HepG2 (cell line): Measurements from ENCODE around the gene SRP68. TPM values are rescaled to one million over a fixed set of nuclear protein-coding genes. Genes with fewer than 3 reads are reported as not detected.

Source experiments
- ATAC-seq: fragments of 200-7000 bp; cut with Tn5 transposase; 3 replicates; pipeline ENCODE4 v1.9.1; 2020; ENCODE audit warnings: mild to moderate bottlenecking, moderate library complexity
- BruUV-seq: library from RNA; stranded (reverse); fragments of 400-500 nt; replicated peaks from 2 replicates; lab custom pipeline; 2021; lab: Mats Ljungman, UMichigan
- CTCF ChIA-PET: fragments of 300-600 bp; formaldehyde crosslinking; extraction: SDS; loops from one replicate; lab custom pipeline; 2021; ENCODE audit warnings: low total read pairs, inconsistent platforms, low intra/inter-chr PET ratio; lab: Yijun Ruan, JAX
- POLR2A ChIA-PET: fragments of 350-600 bp; sonication (Branson Sonifier 250); formaldehyde crosslinking; loops from one replicate; lab custom pipeline; 2020; ENCODE audit warnings: antibody characterized with exemption, inconsistent platforms; lab: Yijun Ruan, JAX
- DNase-seq: peaks from one replicate; pipeline ENCODE4 v3.0.0-alpha.2; 2015; ENCODE audit warnings: low spot score
- FAIRE-seq: peaks from 3 replicates; lab custom pipeline; 2011; peaks lifted over from hg19 to GRCh38; lab: Jason Lieb, UNC
- H2AFZ ChIP-seq: one replicate; pipeline ENCODE4 v1.6.1; 2011; ENCODE audit warnings: low read length, inconsistent platforms
- H3K27ac ChIP-seq: fragments of 300-600 bp; 3 replicates; pipeline ENCODE4 v1.8.0; 2011; ENCODE audit warnings: mixed run types, mild to moderate bottlenecking, mixed read lengths, low read length, inconsistent platforms; ENCODE audit not compliant: insufficient read depth; ENCODE audit errors: extremely low read length
- H3K27me3 ChIP-seq, 2 experiments: fragments of 200-600 bp in 1 of 2; 2 replicates in 1 of 2; 3 replicates in 1 of 2; pipeline versions ENCODE4 v1.6.0 to v1.8.0; 2011; ENCODE audit warnings: low read length in 2 of 2, mild to moderate bottlenecking in 2 of 2, moderate library complexity in 2 of 2, inconsistent platforms in 1 of 2; ENCODE audit not compliant: insufficient read depth in 2 of 2, control insufficient read depth in 1 of 2
- H3K36me3 ChIP-seq, 2 experiments: fragments of 200-600 bp in 1 of 2; replicated peaks in 1 of 2; 2 replicates in 1 of 2; 3 replicates in 1 of 2; pipeline versions ENCODE4 v1.5.1 to v1.8.0; 2011; ENCODE audit warnings: low read length in 2 of 2, inconsistent platforms in 1 of 2; ENCODE audit not compliant: insufficient read depth in 2 of 2, control insufficient read depth in 1 of 2
- H3K4me1 ChIP-seq: 2 replicates; pipeline ENCODE4 v1.5.1; 2012; ENCODE audit warnings: low read length, inconsistent platforms; ENCODE audit not compliant: insufficient read depth
- H3K4me2 ChIP-seq: 2 replicates; pipeline ENCODE4 v1.6.0; 2011; ENCODE audit warnings: low read depth, low read length, inconsistent platforms
- H3K4me3 ChIP-seq, 3 experiments: fragments of 200-600 bp in 1 of 3; sonication (generic), shearing (Covaris generic) in 1 of 3; replicated peaks in 1 of 3; 2 replicates each; pipeline ENCODE4 v1.5.1; 2011 to 2016; ENCODE audit warnings: low read length in 3 of 3, inconsistent platforms in 2 of 3, low read depth in 2 of 3, mild to moderate bottlenecking in 2 of 3, control low read depth in 1 of 3, mixed read lengths in 1 of 3; ENCODE audit not compliant: insufficient read depth in 1 of 3
- H3K79me2 ChIP-seq: one replicate; pipeline ENCODE4 v1.6.1; 2011; ENCODE audit warnings: low read length, inconsistent platforms; ENCODE audit not compliant: insufficient read depth
- H3K9ac ChIP-seq: 2 replicates; pipeline ENCODE4 v1.6.0; 2011; ENCODE audit warnings: mild to moderate bottlenecking, low read depth, low read length, inconsistent platforms; ENCODE audit not compliant: insufficient read depth
- H3K9me3 ChIP-seq: 2 replicates; pipeline ENCODE4 v1.5.1; 2012; ENCODE audit warnings: mild to moderate bottlenecking, low read length
- H4K20me1 ChIP-seq: 2 replicates; pipeline ENCODE4 v1.6.0; 2011; ENCODE audit warnings: inconsistent platforms, mild to moderate bottlenecking, low read length, moderate library complexity; ENCODE audit not compliant: insufficient read depth
- AGO2 ChIP-seq: fragments of 200-400 bp; formaldehyde crosslinking; optimal IDR thresholded peaks from 2 replicates; pipeline ENCODE3; 2017; ENCODE audit warnings: mild to moderate bottlenecking, low read depth, low read length, moderate library complexity
- GFI1 ChIP-seq: sonication (generic); formaldehyde crosslinking; IDR thresholded peaks from 2 replicates; pipeline ENCODE4 v1.5.0; 2020; ENCODE audit warnings: missing genetic modification reagents, mild to moderate bottlenecking, borderline replicate concordance
- ISL2 ChIP-seq: sonication (generic); formaldehyde crosslinking; IDR thresholded peaks from 2 replicates; pipeline ENCODE4 v1.5.0; 2020; ENCODE audit warnings: missing genetic modification reagents
- NCOA1 ChIP-seq: sonication (generic); formaldehyde crosslinking; IDR thresholded peaks from 2 replicates; pipeline ENCODE4 v1.9.0; 2021; ENCODE audit warnings: missing genetic modification reagents
- NCOA5 ChIP-seq: sonication (generic); formaldehyde crosslinking; IDR thresholded peaks from 2 replicates; pipeline ENCODE4 v1.4.0; 2020; ENCODE audit warnings: missing genetic modification reagents
- PCBP1 ChIP-seq: fragments of 200-400 bp; formaldehyde crosslinking; IDR thresholded peaks from 2 replicates; pipeline ENCODE4 v1.6.1; 2017; ENCODE audit warnings: mild to moderate bottlenecking, low read depth, low read length, borderline replicate concordance
- XRCC5 ChIP-seq: fragments of 200-400 bp; formaldehyde crosslinking; optimal IDR thresholded peaks from 2 replicates; pipeline ENCODE3; 2017; ENCODE audit warnings: mild to moderate bottlenecking, low read length
- ZEB1 ChIP-seq: IDR thresholded peaks from 2 replicates; pipeline ENCODE4 v1.6.1; 2012; ENCODE audit warnings: mild to moderate bottlenecking, low read depth, inconsistent platforms; ENCODE audit not compliant: insufficient replicate concordance
- ZIK1 ChIP-seq: sonication (generic); formaldehyde crosslinking; IDR thresholded peaks from 2 replicates; pipeline ENCODE4 v1.5.0; 2020; ENCODE audit warnings: mild to moderate bottlenecking, low read depth, missing genetic modification reagents, borderline replicate concordance
- ZNF343 ChIP-seq: sonication (generic); formaldehyde crosslinking; IDR thresholded peaks from 2 replicates; pipeline ENCODE4 v1.4.0; 2020; ENCODE audit warnings: mild to moderate bottlenecking, missing genetic modification reagents
- ZNF569 ChIP-seq: sonication (generic); formaldehyde crosslinking; IDR thresholded peaks from 2 replicates; pipeline ENCODE4 v1.5.0; 2020; ENCODE audit warnings: mild to moderate bottlenecking, missing genetic modification reagents, moderate library complexity, borderline replicate concordance
- WGBS: methylation state at CpG from one replicate; pipeline ENCODE4 v1.1.6; 2017; ENCODE audit warnings: low lambda C conversion rate; 5-methylcytosine and 5-hydroxymethylcytosine counted together
- in situ Hi-C: cut with HindIII; loops from 2 replicates; pipeline ENCODE4 v1.10.0; 2017; ENCODE audit warnings: low pct_unique_long_range_greater_than_20kb; ENCODE audit not compliant: extremely low pct_ligation_motif_present
- intact Hi-C: fragments of 100-400 bp; cut with micrococcal nuclease; formaldehyde crosslinking; loops from one replicate; pipeline ENCODE4 v1.10.0; 2022; ENCODE audit not compliant: unreplicated experiment
- polyA plus RNA-seq, 8 experiments: library from polyadenylated mRNA; depleted of rRNA in 3 of 8; stranded (reverse) in 7 of 8; unstranded in 1 of 8; fragments of >200 nt; fragmentation: Illumina TruSeq in 4 of 8; extraction: Trizol in 4 of 8; gene quantifications; 2 replicates each; pipeline versions ENCODE4 v1.2.1 to v1.2.3, GENCODE V29; 2011 to 2016; ENCODE audit warnings: low read depth in 4 of 8, missing spikeins in 1 of 8, mixed read lengths in 1 of 8; ENCODE audit not compliant: insufficient read depth in 1 of 8
- total RNA-seq, 5 experiments: library from RNA; depleted of rRNA; stranded (reverse); fragments of >200 nt; fragmentation: Illumina TruSeq; extraction: Trizol; gene quantifications; 2 replicates each; pipeline ENCODE4 v1.2.3, GENCODE V29; 2016; ENCODE audit warnings: low read depth in 1 of 5

Gene SRP68
- total and polyA plus RNA-seq, 2 of the 13 experiments (the other 11 are each of a cell fraction or from before 2014, with no cell fraction given): 39.8 to 74.3 TPM

DNA sequence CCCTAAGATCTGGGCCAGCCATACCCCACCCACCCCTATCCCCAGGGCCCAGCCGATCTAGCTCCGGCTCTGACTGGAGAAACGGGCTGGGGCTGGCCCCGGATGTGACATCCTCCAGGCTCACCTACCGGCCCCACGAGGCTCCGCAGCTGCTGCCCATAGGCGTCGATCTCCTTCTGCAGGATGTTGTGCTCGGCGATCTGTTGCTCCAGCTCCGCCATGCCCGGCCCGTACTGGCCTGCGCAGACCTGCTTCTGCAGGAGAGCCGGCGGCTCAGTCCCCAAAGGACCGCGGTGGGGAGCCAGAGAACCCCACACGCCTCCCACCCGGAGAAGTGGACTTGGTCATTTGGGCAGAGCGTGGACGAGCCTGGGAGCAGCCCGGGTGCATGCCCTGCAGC is 50.0 kb downstream of the SRP68 start:
- no peak overlapping the region for H3K4me2 ChIP-seq
- H3K27me3 ChIP-seq: no peaks in the 10 kb centered on the region; a peak in 1 of 5 replicates
- POLR2A ChIA-PET: no interaction called here
- BruUV-seq: no TSS peak
- ATAC-seq (no peak), FAIRE-seq (no peak), DNase-seq (no peak)
- CTCF ChIA-PET: no interaction called here
- no peaks in the 10 kb centered on the region for H3K9me3 ChIP-seq
- peaks cover 1 to 14% of the 10 kb centered on the region in 2 experiments; a peak in 4 of 5 replicates for H3K36me3 ChIP-seq
- H3K9ac ChIP-seq: no peak overlapping the region
- in situ Hi-C loops: no loop called here
- H3K4me3 ChIP-seq: no peak overlapping the region
- no peak overlapping the region for H3K27ac ChIP-seq
- 96% methylated on average over 20 of the region's 24 CpGs for WGBS
- no peaks in the 10 kb centered on the region for H4K20me1 ChIP-seq
- no peak overlapping the region for H2AFZ ChIP-seq
- intact Hi-C loops: no loop called here
- TF ChIP-seq GFI1 (CRISPR knock-in tag) (no peak), ISL2 (CRISPR knock-in tag) (no peak), ZEB1 (no peak), NCOA1 (CRISPR knock-in tag) (no peak), PCBP1 (no peak), ZNF343 (CRISPR knock-in tag) (no peak), ZNF569 (no peak), NCOA5 (CRISPR knock-in tag) (no peak), XRCC5 (no peak), AGO2 (no peak), ZIK1 (CRISPR knock-in tag) (no peak)
- H3K79me2 ChIP-seq: no peaks in the 10 kb centered on the region
- peaks cover 20% of the 10 kb centered on the region for H3K4me1 ChIP-seq
